C4-2B (cell line): Measurements from ENCODE around the gene DUSP1.

Experiments used
- H3K27ac ChIP-seq: fragments of 450-650 bp; 2 replicates; pipeline ENCODE4 v1.5.1; 2017
- CTCF ChIP-seq: fragments of 450-650 bp; conservative IDR thresholded peaks from 2 replicates; pipeline ENCODE4 v1.5.1; 2017; ENCODE audit warnings: mild to moderate bottlenecking
- ZFX ChIP-seq: fragments of 450-650 bp; IDR thresholded peaks from 2 replicates; pipeline ENCODE4 v1.6.1; 2017

DUSP1 gene

GRCh38 chr5:172745838-172746237 lies 25.2 kb downstream of the DUSP1 start:
- no peak overlapping the region for H3K27ac ChIP-seq
- TF ChIP-seq CTCF, result no peak
- TF ChIP-seq ZFX, result no peak

GRCh38 chr5:172745406-172745805 lies 25.6 kb downstream of the DUSP1 start:
- H3K27ac ChIP-seq, result no peak overlapping the region
- no peak for TF ChIP-seq ZFX
- TF ChIP-seq CTCF, result no peak

- TF ChIP-seq ZFX (no peak), CTCF (no peak)
- no peak overlapping the region for H3K27ac ChIP-seq
Observed at GRCh38 chr5:172744123-172745104, 26.6 kb downstream of the DUSP1 start.

- no peak overlapping the region for H3K27ac ChIP-seq
- no peak for TF ChIP-seq ZFX
- no peak for TF ChIP-seq CTCF
Observed at GRCh38 chr5:172743112-172743959, 27.7 kb downstream of the DUSP1 start.

- H3K27ac ChIP-seq, result no peak overlapping the region
- TF ChIP-seq CTCF (no peak), ZFX (no peak)
Observed at GRCh38 chr5:172741206-172741582, 29.8 kb downstream of the DUSP1 start.

- TF ChIP-seq ZFX (no peak), CTCF (no peak)
- no peak overlapping the region for H3K27ac ChIP-seq
Observed at GRCh38 chr5:172740428-172741205, 30.4 kb downstream of the DUSP1 start.
